ENCODE measurements around the gene CREB3L2. TPM values are rescaled to one million over a fixed set of nuclear protein-coding genes. Genes with fewer than 3 reads are reported as not detected.

The CREB3L2 gene
- total and polyA plus RNA-seq, 2 of the 13 experiments (the other 11 are each of a cell fraction or from before 2014, with no cell fraction given): 22.1 to 41.1 TPM

- Histone ChIP-seq H3K9me3 (ENCODE audit: low read length) (no peaks in the 10 kb centered on the region), H3K36me3 (replicated peaks in 1 of 2; ENCODE audit: control insufficient read depth in 1 of 2, insufficient read depth in 2 of 2, low read length in 2 of 2) (peaks cover 0 to 1% of the 10 kb centered on the region in 2 experiments; a peak in 3 of 5 replicates), H4K20me1 (ENCODE audit: insufficient read depth, low read length) (peaks cover 12% of the 10 kb centered on the region), H3K27me3 (ENCODE audit: control insufficient read depth in 1 of 2, insufficient read depth in 2 of 2, low read length in 2 of 2) (no peaks in the 10 kb centered on the region), H3K27ac (ENCODE audit: extremely low read length, insufficient read depth, low read length) (peak overlapping the region; percentile 57), H3K9ac (ENCODE audit: insufficient read depth, low read depth, low read length) (no peak overlapping the region), H3K79me2 (ENCODE audit: insufficient read depth, low read length) (peaks cover 97% of the 10 kb centered on the region), H2AFZ (ENCODE audit: low read length) (no peak overlapping the region), H3K4me2 (ENCODE audit: low read depth, low read length) (no peak overlapping the region; the same call in 1 of the 2 replicates), H3K4me3 (replicated peaks in 1 of 3; ENCODE audit: insufficient read depth in 1 of 3, low read depth in 2 of 3, low read length in 3 of 3) (no peak overlapping the region), H3K4me1 (ENCODE audit: insufficient read depth, low read length) (peaks cover 100% of the 10 kb centered on the region)
- ATAC-seq (no peak), DNase-seq (ENCODE audit: low spot score) (no peak), FAIRE-seq (no peak)
- ChIA-PET CTCF (ENCODE audit: low intra/inter-chr PET ratio, low total read pairs) (no interaction called here), POLR2A (no interaction called here)
- WGBS (ENCODE audit: low lambda C conversion rate): 77% methylated on average over 8 of the region's 8 CpGs
- TF ChIP-seq SAP130 (CRISPR knock-in tag; IDR thresholded peaks at IDR 0.05; ENCODE audit: low read depth) (0 out of 2 replicates have a peak, but pooled peaks have one; percentile 28), TEAD3 (CRISPR knock-in tag; optimal IDR thresholded peaks at IDR 0.05; ENCODE audit: borderline replicate concordance) (peak; percentile 53), GFI1 (CRISPR knock-in tag; IDR thresholded peaks at IDR 0.05; ENCODE audit: borderline replicate concordance) (0 out of 2 replicates have a peak, but pooled peaks have one; percentile 11), KLF6 (CRISPR knock-in tag; IDR thresholded peaks at IDR 0.05) (no peak)
- intact Hi-C loops (cut with micrococcal nuclease; ENCODE audit: unreplicated experiment): loop anchor here (2.0 to 5.0 kb wide), 2 partner anchors 14 to 33 kb away; no protein-coding TSS in a partner anchor
- no TSS peak for BruUV-seq (replicated peaks)
- in situ Hi-C loops (cut with HindIII; ENCODE audit: extremely low pct_ligation_motif_present, low pct_unique_long_range_greater_than_20kb): no loop called here
These were observed 31.5 kb downstream of the CREB3L2 start for GRCh38 chr7:137970253-137970975.

GRCh38 chr7:137969828-137970227 is 32.1 kb downstream of the CREB3L2 start:
- peaks cover 97% of the 10 kb centered on the region for H3K79me2 ChIP-seq (ENCODE audit: insufficient read depth, low read length)
- WGBS (ENCODE audit: low lambda C conversion rate): 91% methylated on average over 1 of the region's 1 CpG
- in situ Hi-C loops (cut with HindIII; ENCODE audit: extremely low pct_ligation_motif_present, low pct_unique_long_range_greater_than_20kb) (no loop called here), intact Hi-C loops (cut with micrococcal nuclease; ENCODE audit: unreplicated experiment) (loop anchor here (2.0 to 5.0 kb wide), 2 partner anchors 15 to 33 kb away; no protein-coding TSS in a partner anchor)
- H3K4me3 ChIP-seq (replicated peaks in 1 of 3; ENCODE audit: insufficient read depth in 1 of 3, low read depth in 2 of 3, low read length in 3 of 3): no peak overlapping the region
- H3K9me3 ChIP-seq (ENCODE audit: low read length): no peaks in the 10 kb centered on the region
- peaks cover 12% of the 10 kb centered on the region for H4K20me1 ChIP-seq (ENCODE audit: insufficient read depth, low read length)
- BruUV-seq (replicated peaks): no TSS peak
- H3K4me1 ChIP-seq (ENCODE audit: insufficient read depth, low read length): peaks cover 100% of the 10 kb centered on the region
- no peaks in the 10 kb centered on the region for H3K27me3 ChIP-seq (ENCODE audit: control insufficient read depth in 1 of 2, insufficient read depth in 2 of 2, low read length in 2 of 2)
- DNase-seq (ENCODE audit: low spot score): no peak
- ATAC-seq: no peak
- H3K36me3 ChIP-seq (replicated peaks in 1 of 2; ENCODE audit: control insufficient read depth in 1 of 2, insufficient read depth in 2 of 2, low read length in 2 of 2): peaks cover 0 to 1% of the 10 kb centered on the region in 2 experiments; a peak in 3 of 5 replicates
- FAIRE-seq: no peak
- ChIA-PET CTCF (ENCODE audit: low intra/inter-chr PET ratio, low total read pairs) (no interaction called here), POLR2A (no interaction called here)
- H3K9ac ChIP-seq (ENCODE audit: insufficient read depth, low read depth, low read length): no peak overlapping the region
- H3K4me2 ChIP-seq (ENCODE audit: low read depth, low read length): no peak overlapping the region
- no peak overlapping the region for H3K27ac ChIP-seq (ENCODE audit: extremely low read length, insufficient read depth, low read length)
- no peak overlapping the region for H2AFZ ChIP-seq (ENCODE audit: low read length)
- no peak for TF ChIP-seq SP2 (CRISPR knock-in tag; IDR thresholded peaks at IDR 0.05)
- no peak for TF ChIP-seq MXD3 (CRISPR knock-in tag; IDR thresholded peaks at IDR 0.05)
- TF ChIP-seq ZHX2 (IDR thresholded peaks at IDR 0.05; ENCODE audit: low read depth): no peak
- TF ChIP-seq ZHX2 (CRISPR knock-in tag; IDR thresholded peaks at IDR 0.05; ENCODE audit: borderline replicate concordance): no peak
- no peak for TF ChIP-seq RFX3 (CRISPR knock-in tag; IDR thresholded peaks at IDR 0.05)
- no peak for TF ChIP-seq ZNF138 (CRISPR knock-in tag; IDR thresholded peaks at IDR 0.05; ENCODE audit: low read depth)
